HTERT RPE-1 (cell line): ENCODE results near the gene DESI2.
"Not testable (repeated sequence)": the region's sequence is repeated elsewhere in the genome, so short reads cannot be mapped to it uniquely, and the experiment has no call there.

Source experiments
- in situ Hi-C: fragments of 300-500 bp; cut with MboI; formaldehyde crosslinking; loops from 4 replicates; pipeline ENCODE4 v1.14.3; 2020; ENCODE audit warnings: low sequenced_read_pairs

The DESI2 gene

GRCh38 chr1:244704107-244704506 is 51.2 kb downstream of the DESI2 start:
- in situ Hi-C loops: no loop called here

- in situ Hi-C loops: no loop called here
Observed at GRCh38 chr1:244705261-244706234, 52.6 kb downstream of the DESI2 start.

- in situ Hi-C loops: no loop called here
Observed at GRCh38 chr1:244709076-244709475, 56.1 kb downstream of the DESI2 start.

GRCh38 chr1:244709476-244710368 is 56.8 kb downstream of the DESI2 start:
- in situ Hi-C loops: no loop called here

- in situ Hi-C loops: no loop called here
Observed at GRCh38 chr1:244710474-244711062, 57.6 kb downstream of the DESI2 start.

DNA sequence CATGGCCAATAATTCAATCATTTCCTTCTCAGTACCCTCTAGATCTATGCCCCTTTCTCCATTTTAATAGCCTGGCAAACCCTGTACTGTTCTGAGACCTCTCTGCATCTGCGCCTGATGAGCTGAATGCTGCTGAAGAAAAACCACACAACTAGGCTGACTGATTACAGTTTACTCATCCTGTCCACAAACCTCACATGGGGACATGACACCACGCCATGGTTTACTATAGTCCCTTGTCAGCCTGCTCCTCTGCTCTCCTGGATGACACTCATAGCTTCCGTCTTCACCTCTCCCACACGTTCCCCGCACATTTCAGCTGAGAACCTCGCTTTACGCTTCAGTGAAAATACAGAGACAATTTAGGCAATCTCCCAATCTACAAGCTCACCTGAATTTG is 59.7 kb downstream of the DESI2 start:
- in situ Hi-C loops: no loop called here

DNA sequence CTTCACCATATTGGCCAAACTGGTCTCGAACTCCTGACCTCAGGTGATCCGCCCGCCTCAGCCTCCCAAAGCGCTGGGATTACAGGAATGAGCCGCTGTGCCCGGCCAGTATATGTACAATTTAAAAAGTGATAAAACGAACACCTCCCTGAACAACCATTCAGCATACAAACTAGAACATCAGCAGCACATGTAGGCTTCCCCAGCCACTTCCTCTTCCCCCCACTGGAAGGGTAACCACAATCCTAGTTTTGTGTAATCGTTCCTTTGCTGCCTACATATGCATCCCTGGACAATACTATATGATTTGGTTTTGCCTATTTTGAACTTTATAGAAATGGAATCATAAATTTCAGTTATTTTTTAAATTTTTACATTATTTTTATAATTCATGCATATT is 60.4 kb downstream of the DESI2 start:
- in situ Hi-C loops: no loop called here

- in situ Hi-C loops: no loop called here
Observed at GRCh38 chr1:244727871-244728474, 75.0 kb downstream of the DESI2 start.

- in situ Hi-C loops: no loop called here
Observed at GRCh38 chr1:244730153-244730933, 77.4 kb downstream of the DESI2 start.

GRCh38 chr1:244730934-244731434 is 78.1 kb downstream of the DESI2 start:
- in situ Hi-C loops: no loop called here

- in situ Hi-C loops: no loop called here
Observed at GRCh38 chr1:244731651-244732050, 78.7 kb downstream of the DESI2 start.

- in situ Hi-C loops: no loop called here
Observed at GRCh38 chr1:244732851-244733450, 80.0 kb downstream of the DESI2 start.

DNA sequence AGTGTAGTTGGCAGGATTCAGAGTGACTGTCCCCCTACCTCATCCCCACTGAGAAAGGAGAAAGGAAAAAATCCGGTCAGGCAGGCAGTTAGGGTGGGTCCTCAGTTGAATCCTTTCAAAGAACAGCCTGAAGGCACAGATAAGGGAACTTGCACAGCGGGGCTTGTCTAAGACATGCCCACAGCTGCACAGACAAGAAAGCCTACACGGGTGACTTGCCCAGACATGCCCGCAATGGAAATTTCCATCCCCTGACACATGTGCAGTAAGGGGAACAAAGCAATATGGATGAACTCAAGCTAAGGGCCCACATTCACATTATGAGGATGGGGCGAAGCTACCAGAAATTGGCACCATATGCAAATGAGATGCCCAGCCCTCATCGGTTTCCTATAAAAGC is 82.5 kb downstream of the DESI2 start:
- in situ Hi-C loops: no loop called here

- in situ Hi-C loops: no loop called here
Observed at GRCh38 chr1:244735876-244736561, 83.1 kb downstream of the DESI2 start.

DNA sequence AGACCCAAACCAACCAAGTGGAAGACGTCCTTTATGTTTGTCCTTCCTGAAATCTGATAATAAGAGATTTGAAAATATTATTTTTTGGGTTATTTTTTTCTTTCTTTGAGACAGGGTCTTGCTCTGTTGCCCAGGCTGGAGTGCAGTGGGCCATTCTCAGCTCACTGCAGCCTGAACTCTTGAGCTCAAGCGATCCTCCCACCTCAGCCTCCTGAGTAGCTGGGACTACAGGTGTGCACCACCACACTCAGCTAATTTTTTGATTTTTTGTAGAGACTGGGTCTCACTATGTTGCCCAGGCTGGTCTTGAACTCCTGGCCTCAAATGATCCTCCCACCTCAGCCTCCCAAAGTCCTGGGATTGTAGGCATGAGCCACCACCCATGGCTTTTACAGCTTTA is 86.2 kb downstream of the DESI2 start:
- in situ Hi-C loops: not testable (repeated sequence)

GRCh38 chr1:244740027-244740617 is 87.2 kb downstream of the DESI2 start:
- in situ Hi-C loops: not testable (repeated sequence)

DNA sequence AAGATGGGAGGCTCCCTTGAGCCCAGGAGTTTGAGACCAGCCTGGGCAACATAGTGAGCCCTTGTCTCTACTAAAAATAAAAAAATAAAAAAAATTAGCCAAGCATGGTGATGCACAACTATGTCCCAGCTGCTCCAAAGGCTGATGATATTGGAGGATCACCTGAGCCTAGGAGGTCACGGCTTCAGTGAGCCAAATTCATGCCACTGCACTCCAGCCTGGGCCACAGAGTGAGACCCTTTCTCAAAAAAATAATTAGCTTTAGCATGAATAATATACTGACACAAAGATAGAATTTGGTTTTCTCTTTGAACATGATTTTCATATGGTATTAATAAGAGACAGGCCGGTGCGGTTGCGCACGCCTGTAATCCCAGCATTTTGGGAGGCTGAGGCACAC is 88.8 kb downstream of the DESI2 start:
- in situ Hi-C loops: no loop called here

- in situ Hi-C loops: no loop called here
Observed at GRCh38 chr1:244749230-244750016, 96.5 kb downstream of the DESI2 start.
